ENCODE data around the gene NANOG.
"Not testable (repeated sequence)": the region's sequence is repeated elsewhere in the genome, so short reads cannot be mapped to it uniquely, and the experiment has no call there.

NANOG gene

DNA sequence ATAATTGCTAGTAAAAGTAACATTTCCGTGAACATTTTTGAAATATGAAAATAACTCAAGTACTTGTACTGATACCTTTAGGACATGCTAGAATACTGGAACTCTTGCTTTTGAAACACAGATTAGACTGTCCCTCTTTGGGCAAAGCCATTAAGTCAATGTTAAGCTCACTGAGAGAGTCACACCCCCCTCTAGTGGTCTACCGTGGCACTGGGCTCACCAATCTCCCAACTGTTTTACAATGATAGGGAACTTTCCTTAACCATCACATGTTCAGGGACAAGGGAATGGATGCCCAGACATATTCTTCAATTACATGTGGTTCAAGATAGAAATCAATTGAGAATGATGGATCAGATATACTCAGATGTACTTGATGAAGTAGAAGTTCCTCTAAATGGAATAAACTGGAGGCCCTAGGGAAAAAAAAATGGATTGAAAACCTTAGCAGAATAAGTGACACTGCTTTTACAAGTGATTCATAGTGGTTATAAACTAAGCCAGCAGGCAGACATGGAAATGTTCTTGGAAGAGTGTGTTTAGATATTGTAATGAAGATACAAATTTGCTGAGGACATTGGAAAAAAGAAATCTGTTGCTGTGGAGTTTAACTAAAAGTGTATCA, 17.8 kb downstream of the NANOG start:
- peak; percentile 98 for TF ChIP-seq CTCF (IDR thresholded peaks at IDR 0.05; ENCODE audit: low read depth, low read length, missing control alignments)
- H3K4me3 ChIP-seq (replicated peaks; ENCODE audit: low read depth, low read length): no peak overlapping the region
- DNase-seq (ENCODE audit: extremely low read depth, low read depth): peak; percentile 53

DNA sequence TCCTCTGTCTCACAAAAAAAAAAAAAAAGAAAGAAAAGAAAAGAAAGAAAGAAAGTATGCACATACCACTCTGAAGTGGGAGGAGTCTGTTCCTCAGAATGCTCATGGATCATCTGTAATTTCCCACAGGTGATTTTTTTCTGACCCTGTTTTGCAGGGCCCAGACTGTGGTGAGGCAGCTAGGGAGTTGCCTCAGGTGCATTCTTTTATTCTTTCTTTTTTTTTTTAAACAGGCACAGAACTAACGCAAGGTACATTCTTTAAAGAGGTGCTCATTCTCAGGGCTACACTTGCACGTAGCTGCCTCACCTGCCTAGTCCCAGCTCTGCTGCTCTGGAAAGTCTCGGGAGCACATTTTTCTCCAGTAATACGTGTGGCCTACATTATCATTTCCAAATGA, 36.6 kb downstream of the NANOG start:
- H3K4me3 ChIP-seq (replicated peaks; ENCODE audit: low read depth, low read length); DNase-seq (ENCODE audit: extremely low read depth, low read depth): not testable (repeated sequence)

GRCh38 chr12:7829737-7830136, 40.5 kb downstream of the NANOG start:
- H3K4me3 ChIP-seq (replicated peaks; ENCODE audit: low read depth, low read length); DNase-seq (ENCODE audit: extremely low read depth, low read depth): not testable (repeated sequence)

GRCh38 chr12:7832059-7832696, 43.0 kb downstream of the NANOG start:
- H3K4me3 ChIP-seq (replicated peaks; ENCODE audit: low read depth, low read length): no peak overlapping the region
- DNase-seq (ENCODE audit: extremely low read depth, low read depth): peak; percentile 35
- peak; percentile 60 for TF ChIP-seq CTCF (IDR thresholded peaks at IDR 0.05; ENCODE audit: low read depth, low read length, missing control alignments)

- DNase-seq (ENCODE audit: extremely low read depth, low read depth); H3K4me3 ChIP-seq (replicated peaks; ENCODE audit: low read depth, low read length): not testable (repeated sequence)
These were observed 44.0 kb downstream of the NANOG start for GRCh38 chr12:7833201-7833600.

DNA sequence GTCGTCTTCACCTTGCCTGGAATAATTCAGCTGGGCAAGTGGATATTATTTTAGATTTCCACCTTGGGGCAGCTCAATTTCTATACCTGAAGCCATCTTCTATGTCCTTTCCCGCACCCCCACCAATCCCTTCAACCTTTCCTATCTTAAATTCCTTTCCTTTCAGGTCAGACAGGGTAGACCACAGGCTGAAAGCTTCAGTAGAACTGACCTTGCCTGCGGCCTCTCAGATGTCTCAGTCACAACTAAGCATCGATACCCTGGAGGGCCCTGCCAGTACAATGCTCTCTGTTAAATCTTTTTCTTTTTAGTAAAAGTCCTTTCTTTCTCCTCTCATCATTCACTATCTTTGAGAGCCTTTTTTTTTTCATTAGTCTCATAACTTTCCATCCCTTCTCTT, 44.6 kb downstream of the NANOG start:
- TF ChIP-seq CTCF (IDR thresholded peaks at IDR 0.05; ENCODE audit: low read depth, low read length, missing control alignments): no peak
- no peak overlapping the region for H3K4me3 ChIP-seq (replicated peaks; ENCODE audit: low read depth, low read length)
- no peak for DNase-seq (ENCODE audit: extremely low read depth, low read depth)

GRCh38 chr12:7834701-7835100, 45.5 kb downstream of the NANOG start:
- no peak for TF ChIP-seq CTCF (IDR thresholded peaks at IDR 0.05; ENCODE audit: low read depth, low read length, missing control alignments)
- DNase-seq (ENCODE audit: extremely low read depth, low read depth): no peak
- H3K4me3 ChIP-seq (replicated peaks; ENCODE audit: low read depth, low read length): no peak overlapping the region

DNA sequence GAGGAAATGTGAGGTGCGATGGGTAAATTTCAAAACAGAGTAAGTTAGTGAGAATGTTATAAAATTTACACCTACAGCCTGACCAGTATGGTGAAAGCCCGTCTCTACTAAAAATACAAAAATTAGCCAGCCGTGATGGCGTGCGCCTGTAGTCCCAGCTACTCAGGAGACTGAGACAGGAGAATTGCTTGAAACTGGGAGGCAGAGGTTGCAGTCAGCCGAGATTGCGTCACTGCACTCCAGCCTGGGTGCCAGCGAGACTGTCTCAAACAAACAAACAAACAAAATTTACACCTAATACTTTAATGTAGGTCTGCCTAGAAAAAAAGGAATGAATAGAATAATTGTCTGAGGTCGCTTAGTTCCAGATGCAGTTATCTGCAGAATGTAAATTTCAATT, 45.9 kb downstream of the NANOG start:
- no peak for DNase-seq (ENCODE audit: extremely low read depth, low read depth)
- no peak for TF ChIP-seq CTCF (IDR thresholded peaks at IDR 0.05; ENCODE audit: low read depth, low read length, missing control alignments)
- no peak overlapping the region for H3K4me3 ChIP-seq (replicated peaks; ENCODE audit: low read depth, low read length)

All from HFF-Myc (cell line).